ENCODE measurements around the gene C10orf71.

The C10orf71 gene

GRCh38 chr10:49277973-49278372 is 21.0 kb upstream of the C10orf71 start:
- H3K4me3 ChIP-seq (ENCODE audit: low read length): no peak overlapping the region
- H3K9ac ChIP-seq (ENCODE audit: low read length): no peak overlapping the region
- no peaks in the 10 kb centered on the region for H3K36me3 ChIP-seq (replicated peaks; ENCODE audit: insufficient read depth, low read length)
- no peaks in the 10 kb centered on the region for H3K4me1 ChIP-seq (ENCODE audit: low read length)
- H3K79me2 ChIP-seq (ENCODE audit: low read length): no peaks in the 10 kb centered on the region
- no peak for TF ChIP-seq EZH2 (optimal IDR thresholded peaks at IDR 0.05; ENCODE audit: low read depth, low read length)
- TF ChIP-seq CTCF (IDR thresholded peaks at IDR 0.05; ENCODE audit: low read length): no peak
- TF ChIP-seq EZH2phosphoT487 (IDR thresholded peaks at IDR 0.05; ENCODE audit: low read length): no peak
- H2AFZ ChIP-seq (ENCODE audit: low read length): no peak overlapping the region
- H3K9me3 ChIP-seq (replicated peaks; ENCODE audit: insufficient read depth, low read length): no peaks in the 10 kb centered on the region
- no peaks in the 10 kb centered on the region for H3K27me3 ChIP-seq (replicated peaks; ENCODE audit: insufficient read depth, low read length)
- no peak overlapping the region for H3K27ac ChIP-seq (ENCODE audit: low read length)
- no peaks in the 10 kb centered on the region for H3F3A ChIP-seq (ENCODE audit: insufficient read depth, low read length)
- no peak overlapping the region for H3K4me2 ChIP-seq (ENCODE audit: low read depth, low read length)
- H4K20me1 ChIP-seq (ENCODE audit: insufficient read depth, low read length): no peaks in the 10 kb centered on the region
- H3K9me2 ChIP-seq (replicated peaks; ENCODE audit: insufficient read depth, low read length): no peaks in the 10 kb centered on the region
- DNase-seq: no peak

- no peaks in the 10 kb centered on the region for H3K79me2 ChIP-seq (ENCODE audit: low read length)
- no peaks in the 10 kb centered on the region for H3F3A ChIP-seq (ENCODE audit: insufficient read depth, low read length)
- H2AFZ ChIP-seq (ENCODE audit: low read length): no peak overlapping the region
- TF ChIP-seq CTCF (IDR thresholded peaks at IDR 0.05; ENCODE audit: low read length) (no peak), EZH2 (optimal IDR thresholded peaks at IDR 0.05; ENCODE audit: low read depth, low read length) (no peak), EZH2phosphoT487 (IDR thresholded peaks at IDR 0.05; ENCODE audit: low read length) (no peak)
- no peaks in the 10 kb centered on the region for H4K20me1 ChIP-seq (ENCODE audit: insufficient read depth, low read length)
- no peaks in the 10 kb centered on the region for H3K4me1 ChIP-seq (ENCODE audit: low read length)
- H3K4me2 ChIP-seq (ENCODE audit: low read depth, low read length): no peak overlapping the region
- no peaks in the 10 kb centered on the region for H3K27me3 ChIP-seq (replicated peaks; ENCODE audit: insufficient read depth, low read length)
- no peaks in the 10 kb centered on the region for H3K9me2 ChIP-seq (replicated peaks; ENCODE audit: insufficient read depth, low read length)
- H3K27ac ChIP-seq (ENCODE audit: low read length): no peak overlapping the region
- no peaks in the 10 kb centered on the region for H3K36me3 ChIP-seq (replicated peaks; ENCODE audit: insufficient read depth, low read length)
- no peaks in the 10 kb centered on the region for H3K9me3 ChIP-seq (replicated peaks; ENCODE audit: insufficient read depth, low read length)
- DNase-seq: no peak
- no peak overlapping the region for H3K9ac ChIP-seq (ENCODE audit: low read length)
- no peak overlapping the region for H3K4me3 ChIP-seq (ENCODE audit: low read length)
These were observed 20.4 kb upstream of the C10orf71 start for GRCh38 chr10:49278497-49278981.

- no peaks in the 10 kb centered on the region for H3K36me3 ChIP-seq (replicated peaks; ENCODE audit: insufficient read depth, low read length)
- TF ChIP-seq EZH2phosphoT487 (IDR thresholded peaks at IDR 0.05; ENCODE audit: low read length) (no peak), CTCF (IDR thresholded peaks at IDR 0.05; ENCODE audit: low read length) (no peak), EZH2 (optimal IDR thresholded peaks at IDR 0.05; ENCODE audit: low read depth, low read length) (no peak)
- H3K4me3 ChIP-seq (ENCODE audit: low read length): no peak overlapping the region
- DNase-seq: no peak
- H3K9me2 ChIP-seq (replicated peaks; ENCODE audit: insufficient read depth, low read length): no peaks in the 10 kb centered on the region
- no peaks in the 10 kb centered on the region for H3K9me3 ChIP-seq (replicated peaks; ENCODE audit: insufficient read depth, low read length)
- no peaks in the 10 kb centered on the region for H4K20me1 ChIP-seq (ENCODE audit: insufficient read depth, low read length)
- H3K27me3 ChIP-seq (replicated peaks; ENCODE audit: insufficient read depth, low read length): no peaks in the 10 kb centered on the region
- H3K27ac ChIP-seq (ENCODE audit: low read length): no peak overlapping the region
- H2AFZ ChIP-seq (ENCODE audit: low read length): no peak overlapping the region
- no peak overlapping the region for H3K4me2 ChIP-seq (ENCODE audit: low read depth, low read length)
- no peaks in the 10 kb centered on the region for H3K4me1 ChIP-seq (ENCODE audit: low read length)
- no peak overlapping the region for H3K9ac ChIP-seq (ENCODE audit: low read length)
- H3F3A ChIP-seq (ENCODE audit: insufficient read depth, low read length): no peaks in the 10 kb centered on the region
- H3K79me2 ChIP-seq (ENCODE audit: low read length): no peaks in the 10 kb centered on the region
These were observed 19.7 kb upstream of the C10orf71 start for GRCh38 chr10:49279015-49279880.
